Measurements from ENCODE around the gene MYPOP.

Gene MYPOP

DNA sequence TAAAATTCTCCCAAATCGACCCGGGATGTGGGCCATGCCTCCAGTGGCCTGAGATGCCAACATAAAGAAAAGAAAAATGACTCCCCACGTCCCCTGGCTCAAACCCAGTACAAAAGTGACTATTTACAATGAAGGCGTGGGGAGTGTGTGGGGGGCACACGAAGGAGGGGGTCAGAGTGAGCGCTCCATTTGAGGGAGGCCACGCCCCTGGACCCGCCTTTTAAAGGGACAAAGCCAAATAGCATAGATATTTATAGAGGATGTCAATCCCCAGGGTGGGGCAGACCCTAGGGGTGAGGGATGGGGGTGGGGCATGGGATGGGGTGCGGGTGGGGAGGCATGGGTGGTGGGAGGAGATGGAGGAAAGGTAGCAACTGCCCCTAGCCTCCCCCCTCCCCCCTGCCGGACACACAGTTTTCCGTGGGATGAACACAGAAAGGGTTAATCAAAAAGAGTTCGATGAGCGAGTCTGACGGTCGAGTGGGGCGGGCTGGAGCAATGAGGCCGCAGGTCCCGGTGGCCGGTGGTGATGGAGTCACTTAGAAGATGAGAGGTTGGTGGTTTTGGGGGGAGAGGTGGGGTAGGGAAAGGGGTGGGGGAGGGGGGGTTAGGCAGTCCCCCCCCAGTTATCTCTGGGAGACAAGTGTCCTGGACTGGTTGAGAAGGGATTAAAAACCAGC, 32.3 kb upstream of the MYPOP start:
- ChIA-PET CTCF (no interaction called here), POLR2A (no interaction called here)
- no peak overlapping the region for H3K4me3 ChIP-seq (ENCODE audit: low read depth, low read length)
- no peak for DNase-seq (ENCODE audit: low read depth, low spot score)
- TF ChIP-seq, protein P1, sequence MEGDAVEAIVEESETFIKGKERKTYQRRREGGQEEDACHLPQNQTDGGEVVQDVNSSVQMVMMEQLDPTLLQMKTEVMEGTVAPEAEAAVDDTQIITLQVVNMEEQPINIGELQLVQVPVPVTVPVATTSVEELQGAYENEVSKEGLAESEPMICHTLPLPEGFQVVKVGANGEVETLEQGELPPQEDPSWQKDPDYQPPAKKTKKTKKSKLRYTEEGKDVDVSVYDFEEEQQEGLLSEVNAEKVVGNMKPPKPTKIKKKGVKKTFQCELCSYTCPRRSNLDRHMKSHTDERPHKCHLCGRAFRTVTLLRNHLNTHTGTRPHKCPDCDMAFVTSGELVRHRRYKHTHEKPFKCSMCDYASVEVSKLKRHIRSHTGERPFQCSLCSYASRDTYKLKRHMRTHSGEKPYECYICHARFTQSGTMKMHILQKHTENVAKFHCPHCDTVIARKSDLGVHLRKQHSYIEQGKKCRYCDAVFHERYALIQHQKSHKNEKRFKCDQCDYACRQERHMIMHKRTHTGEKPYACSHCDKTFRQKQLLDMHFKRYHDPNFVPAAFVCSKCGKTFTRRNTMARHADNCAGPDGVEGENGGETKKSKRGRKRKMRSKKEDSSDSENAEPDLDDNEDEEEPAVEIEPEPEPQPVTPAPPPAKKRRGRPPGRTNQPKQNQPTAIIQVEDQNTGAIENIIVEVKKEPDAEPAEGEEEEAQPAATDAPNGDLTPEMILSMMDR (IDR thresholded peaks at IDR 0.05; ENCODE audit: insufficient read depth, low read length, missing control alignments), result no peak

DNA sequence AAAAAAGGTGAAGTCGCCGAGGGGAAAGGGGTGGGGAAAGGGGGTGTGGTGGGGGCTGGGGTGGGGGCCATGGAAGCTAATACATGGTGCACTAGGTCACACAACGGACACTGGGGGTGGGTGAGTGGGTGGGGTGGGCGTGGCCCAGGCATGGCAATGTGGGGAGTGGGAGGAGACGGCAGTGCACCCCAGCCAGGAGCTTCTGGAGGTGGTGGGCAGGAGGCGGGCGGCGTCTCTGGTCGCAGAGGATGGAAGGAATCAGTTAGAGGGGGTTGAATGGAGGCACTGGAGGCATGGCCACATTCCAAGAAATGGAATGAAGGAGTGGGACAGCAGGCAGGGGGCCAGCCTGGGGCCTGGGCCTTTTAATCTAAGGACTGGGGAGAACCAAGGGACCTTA, 31.3 kb upstream of the MYPOP start:
- no peak overlapping the region for H3K4me3 ChIP-seq (ENCODE audit: low read depth, low read length)
- TF ChIP-seq, protein P1 (IDR thresholded peaks at IDR 0.05; ENCODE audit: insufficient read depth, low read length, missing control alignments), result no peak
- ChIA-PET POLR2A (no interaction called here), CTCF (no interaction called here)
- no peak for DNase-seq (ENCODE audit: low read depth, low spot score)

DNA sequence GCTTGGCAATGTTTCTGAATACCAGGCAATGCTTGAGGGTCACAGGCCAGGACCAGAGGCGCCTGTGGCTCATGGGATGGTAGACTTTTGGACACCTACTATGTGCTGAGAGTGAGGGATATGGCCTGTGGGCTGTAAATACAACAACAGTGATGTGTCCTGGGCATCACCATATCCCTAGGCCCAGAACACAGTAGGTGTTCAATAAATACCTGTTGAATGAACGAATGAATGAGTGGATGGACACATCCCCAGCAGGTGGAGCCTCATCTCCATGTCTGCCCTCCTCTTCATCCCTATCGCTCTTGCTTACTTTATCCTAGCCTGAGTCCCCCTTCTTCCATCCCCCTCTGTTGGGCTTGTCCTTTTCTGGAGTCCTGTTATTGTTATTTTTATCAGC, 28.6 kb upstream of the MYPOP start:
- no peak for DNase-seq (ENCODE audit: low read depth, low spot score)
- CTCF ChIA-PET, result interaction anchor here (1.2 kb wide), 1 partner anchor 14 kb away, joined by 3 read pairs; no protein-coding TSS in a partner anchor
- no peak overlapping the region for H3K4me3 ChIP-seq (ENCODE audit: low read depth, low read length)
- POLR2A ChIA-PET, result no interaction called here
- TF ChIP-seq, protein P1 (IDR thresholded peaks at IDR 0.05; ENCODE audit: insufficient read depth, low read length, missing control alignments), result no peak

DNA sequence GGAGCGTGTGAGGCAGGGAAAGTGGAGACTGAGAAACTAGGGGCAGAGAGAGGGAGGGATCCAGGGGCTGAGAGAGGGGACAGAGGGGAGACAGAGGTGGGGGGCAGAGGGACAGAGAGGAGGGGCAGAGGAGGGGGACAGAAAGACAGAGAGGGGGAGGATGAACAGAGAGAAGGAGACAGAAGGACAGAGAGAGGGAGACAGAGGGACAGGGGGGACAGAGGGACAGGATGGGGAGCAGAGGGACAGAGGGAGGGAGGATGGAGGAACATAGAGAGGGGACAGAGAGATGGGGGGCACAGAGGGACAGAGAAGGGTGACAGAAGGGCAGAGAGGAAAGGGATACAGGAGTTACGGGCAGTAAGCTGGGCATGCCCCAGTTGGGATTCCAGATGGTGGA, 26.8 kb upstream of the MYPOP start:
- POLR2A ChIA-PET, result interaction anchor here (0.7 kb wide), 1 partner anchor 76 kb away, joined by 5 read pairs; no protein-coding TSS in a partner anchor
- DNase-seq (ENCODE audit: low read depth, low spot score), result no peak
- CTCF ChIA-PET, result no interaction called here
- no peak overlapping the region for H3K4me3 ChIP-seq (ENCODE audit: low read depth, low read length)
- TF ChIP-seq, protein P1 (IDR thresholded peaks at IDR 0.05; ENCODE audit: insufficient read depth, low read length, missing control alignments), result no peak

DNA sequence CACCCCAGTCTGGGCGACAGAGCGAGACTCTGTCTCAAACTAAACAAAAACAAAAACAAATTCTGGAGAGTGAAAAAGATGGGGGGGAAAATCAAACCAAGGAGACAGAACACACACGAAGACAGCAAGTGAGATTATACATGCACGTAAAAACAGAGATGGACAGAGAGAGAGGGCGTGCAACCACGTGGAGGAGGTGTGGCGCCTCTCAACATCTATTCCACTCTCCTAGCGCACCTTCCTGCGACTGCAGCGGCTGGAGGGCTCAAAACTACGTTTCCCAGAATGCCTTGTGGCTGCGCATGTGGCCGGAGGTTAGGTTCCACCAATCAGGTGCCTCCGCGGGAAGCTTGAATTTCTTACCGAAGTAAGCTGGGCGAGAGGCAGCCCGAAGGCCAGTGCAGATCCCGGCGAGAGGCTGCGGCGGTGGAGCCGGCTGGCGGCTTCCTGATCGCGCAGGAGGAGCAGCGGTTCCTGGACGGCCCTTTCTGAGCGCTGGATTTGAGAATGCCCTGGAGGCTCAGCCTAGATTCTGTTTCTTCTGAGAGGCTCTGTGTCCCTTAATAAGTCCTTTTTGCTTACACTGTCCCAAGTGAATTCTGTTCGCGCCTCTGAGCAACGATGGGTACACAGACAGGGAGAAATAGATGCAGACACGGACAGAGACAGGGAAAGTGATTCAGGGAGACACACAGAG, 25.3 kb upstream of the MYPOP start:
- TF ChIP-seq, protein P1 (IDR thresholded peaks at IDR 0.05; ENCODE audit: insufficient read depth, low read length, missing control alignments), result no peak
- peak overlapping the region; percentile 29 for H3K4me3 ChIP-seq (ENCODE audit: low read depth, low read length)
- peak; percentile 14 for DNase-seq (ENCODE audit: low read depth, low spot score)
- CTCF ChIA-PET, result interaction anchor here (1.4 kb wide), 1 partner anchor 101 kb away, joined by 3 read pairs; no protein-coding TSS in a partner anchor
- POLR2A ChIA-PET, result interaction anchor here (0.6 kb wide), 1 partner anchor 25 kb away, joined by 3 read pairs; no protein-coding TSS in a partner anchor

DNA sequence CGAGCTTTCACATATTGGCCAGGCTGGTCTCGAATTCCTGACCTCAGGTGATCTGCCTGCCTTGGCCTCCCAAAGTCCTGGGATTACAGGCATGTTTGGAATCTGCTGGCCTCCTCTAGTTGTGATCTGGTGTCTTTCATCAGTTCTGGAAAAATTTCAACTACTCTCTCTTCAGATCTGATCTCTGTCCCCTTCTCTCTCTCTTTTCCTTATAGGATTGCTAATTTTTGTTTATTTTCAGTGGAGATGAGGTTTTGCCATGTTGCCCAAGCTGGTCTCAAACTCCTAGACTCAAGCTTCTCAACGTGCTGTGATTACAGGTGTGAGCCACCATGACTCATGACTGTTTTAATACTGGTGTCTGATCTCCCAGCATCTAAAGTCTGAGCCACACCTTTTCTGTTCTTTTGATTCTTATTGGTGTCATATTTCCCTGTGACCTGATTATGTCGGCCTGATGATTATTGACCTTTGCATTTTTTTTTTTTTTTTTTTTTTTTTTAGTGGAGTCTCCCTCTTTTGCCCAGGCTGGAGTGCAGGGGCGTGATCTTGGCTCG, 22.6 kb upstream of the MYPOP start:
- TF ChIP-seq, protein P1 (IDR thresholded peaks at IDR 0.05; ENCODE audit: insufficient read depth, low read length, missing control alignments), result no peak
- no peak for DNase-seq (ENCODE audit: low read depth, low spot score)
- ChIA-PET POLR2A (no interaction called here), CTCF (no interaction called here)
- no peak overlapping the region for H3K4me3 ChIP-seq (ENCODE audit: low read depth, low read length)
